PC-3 (cell line): Measurements from ENCODE around the gene LRRC28.

Experiments
- EZH2 ChIP-seq: fragments of 300-600 bp; sonication (generic); IDR thresholded peaks from one replicate; pipeline ENCODE4 v1.6.1; 2017; ENCODE audit warnings: antibody characterized with exemption, mild to moderate bottlenecking, low read length; ENCODE audit not compliant: unreplicated experiment
- TF ChIP-seq, protein P1 (sequence below): fragments of 300-600 bp; sonication (generic); conservative IDR thresholded peaks from 2 replicates; pipeline ENCODE4 v1.5.1; 2017; ENCODE audit warnings: antibody characterized with exemption, low read depth, mild to moderate bottlenecking, low read length

DNA sequence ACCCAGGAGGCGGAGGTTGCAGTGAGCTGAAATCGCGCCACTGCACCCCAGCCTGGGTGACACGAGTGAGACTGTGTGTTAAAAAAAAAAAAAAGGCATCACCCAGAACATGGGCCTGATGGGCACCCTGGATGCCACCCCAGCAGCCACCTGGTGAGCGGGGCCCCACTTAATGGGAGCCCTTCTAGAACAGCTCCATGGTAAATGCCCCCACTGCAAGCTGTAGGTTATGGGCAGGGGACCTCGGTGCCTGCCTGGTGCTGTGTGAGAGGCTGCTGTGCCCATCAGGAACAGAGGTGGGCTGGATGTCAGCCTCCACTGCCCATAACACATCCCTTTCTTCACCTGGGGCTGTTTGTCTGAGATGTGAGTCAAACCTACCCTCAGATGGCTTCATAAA lies 158.3 kb downstream of the LRRC28 start:
- TF ChIP-seq, protein P1, sequence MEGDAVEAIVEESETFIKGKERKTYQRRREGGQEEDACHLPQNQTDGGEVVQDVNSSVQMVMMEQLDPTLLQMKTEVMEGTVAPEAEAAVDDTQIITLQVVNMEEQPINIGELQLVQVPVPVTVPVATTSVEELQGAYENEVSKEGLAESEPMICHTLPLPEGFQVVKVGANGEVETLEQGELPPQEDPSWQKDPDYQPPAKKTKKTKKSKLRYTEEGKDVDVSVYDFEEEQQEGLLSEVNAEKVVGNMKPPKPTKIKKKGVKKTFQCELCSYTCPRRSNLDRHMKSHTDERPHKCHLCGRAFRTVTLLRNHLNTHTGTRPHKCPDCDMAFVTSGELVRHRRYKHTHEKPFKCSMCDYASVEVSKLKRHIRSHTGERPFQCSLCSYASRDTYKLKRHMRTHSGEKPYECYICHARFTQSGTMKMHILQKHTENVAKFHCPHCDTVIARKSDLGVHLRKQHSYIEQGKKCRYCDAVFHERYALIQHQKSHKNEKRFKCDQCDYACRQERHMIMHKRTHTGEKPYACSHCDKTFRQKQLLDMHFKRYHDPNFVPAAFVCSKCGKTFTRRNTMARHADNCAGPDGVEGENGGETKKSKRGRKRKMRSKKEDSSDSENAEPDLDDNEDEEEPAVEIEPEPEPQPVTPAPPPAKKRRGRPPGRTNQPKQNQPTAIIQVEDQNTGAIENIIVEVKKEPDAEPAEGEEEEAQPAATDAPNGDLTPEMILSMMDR, result no peak
- no peak for TF ChIP-seq EZH2
